GM12891 (cell line): ENCODE data around the gene RNF17. TPM values are rescaled to one million over a fixed set of nuclear protein-coding genes. Genes with fewer than 3 reads are reported as not detected.
A peak's percentile ranks its signal among the peaks of the same experiment; 100 is the strongest.

Experiments used
- DNase-seq: peaks from one replicate; pipeline ENCODE4 v3.0.0; 2011; ENCODE audit warnings: low spot score; ENCODE audit not compliant: insufficient read length
- FAIRE-seq: peaks from 2 replicates; lab custom pipeline; 2011; peaks lifted over from hg19 to GRCh38; lab: Jason Lieb, UNC
- PAX5 ChIP-seq: IDR thresholded peaks from 2 replicates; pipeline ENCODE4 v1.6.1; 2011; ENCODE audit warnings: low read length, moderate library complexity, mild to moderate bottlenecking; ENCODE audit not compliant: insufficient read depth, severe bottlenecking
- POLR2A ChIP-seq: IDR thresholded peaks from 2 replicates; pipeline ENCODE4 v1.6.1; 2011; ENCODE audit warnings: low read depth, low read length, control low read depth
- POLR2AphosphoS5 ChIP-seq: IDR thresholded peaks from 2 replicates; pipeline ENCODE4 v1.6.1; 2011; ENCODE audit warnings: low read depth, low read length, control low read depth
- POU2F2 ChIP-seq: IDR thresholded peaks from 2 replicates; pipeline ENCODE4 v1.6.1; 2011; ENCODE audit warnings: low read depth, mild to moderate bottlenecking, control low read depth, low read length, moderate library complexity
- SPI1 ChIP-seq: IDR thresholded peaks from 2 replicates; pipeline ENCODE4 v1.6.1; 2011; ENCODE audit warnings: low read depth, low read length, control low read depth
- TAF1 ChIP-seq: IDR thresholded peaks from 2 replicates; pipeline ENCODE4 v1.6.1; 2011; ENCODE audit warnings: low read depth, low read length, control low read depth
- polyA plus RNA-seq: library from polyadenylated mRNA; unstranded; fragments of >200 nt; gene quantifications from one replicate; pipeline ENCODE4 v1.2.1, GENCODE V29; 2012; ENCODE audit warnings: low read depth, missing spikeins, inconsistent platforms; ENCODE audit not compliant: missing spikeins

Gene RNF17
- not detected for polyA plus RNA-seq

DNA sequence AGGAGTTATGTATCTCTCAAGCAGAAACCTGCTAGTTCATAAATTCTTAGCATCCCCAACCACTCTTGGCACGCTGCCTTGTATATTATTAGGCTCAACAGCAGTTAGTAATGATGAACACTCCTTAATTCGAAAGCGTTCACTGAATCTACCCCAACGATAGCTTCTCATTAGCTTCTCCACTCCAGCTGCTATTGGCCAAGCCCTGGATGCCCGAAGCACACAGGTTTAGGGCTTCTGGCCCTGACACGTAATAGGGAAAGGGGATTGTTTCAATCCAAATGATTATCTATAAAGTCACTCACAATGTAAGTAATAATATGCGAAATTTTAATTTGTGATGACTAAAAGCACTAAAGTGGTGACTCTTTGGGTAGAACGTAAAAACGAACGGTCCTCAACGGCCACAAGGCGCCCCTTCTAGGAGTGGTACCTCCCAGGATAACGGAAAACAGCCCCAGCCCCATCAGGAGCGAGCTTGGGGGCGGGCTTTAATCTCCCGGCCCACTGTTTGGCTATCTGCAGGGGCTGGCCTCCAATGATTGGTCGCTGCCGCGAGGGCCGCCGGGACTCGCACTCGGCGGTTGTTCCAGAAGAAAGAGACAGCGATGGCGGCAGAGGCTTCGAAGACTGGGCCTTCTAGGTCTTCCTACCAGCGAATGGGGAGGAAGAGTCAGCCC, at the start of gene RNF17:
Gene RNF17, plus strand, starts transcription at position 574 of the 680 bp plus-strand sequence. Its CDS starts 35 bp downstream, at position 609.
- no peak for TF ChIP-seq TAF1
- no peak for TF ChIP-seq PAX5
- no peak for TF ChIP-seq POLR2A
- no peak for TF ChIP-seq SPI1
- no peak for TF ChIP-seq POLR2AphosphoS5
- no peak for TF ChIP-seq POU2F2
- no peak for FAIRE-seq
- no peak for DNase-seq

- DNase-seq (no peak), FAIRE-seq (no peak)
- TF ChIP-seq TAF1 (no peak), SPI1 (no peak), PAX5 (no peak), POLR2A (no peak), POU2F2 (no peak), POLR2AphosphoS5 (no peak)
Measured at GRCh38 chr13:24716011-24716410, 48.0 kb upstream of the RNF17 start.

GRCh38 chr13:24716446-24716845, 47.5 kb upstream of the RNF17 start:
- FAIRE-seq: no peak
- TF ChIP-seq POU2F2: no peak
- no peak for TF ChIP-seq SPI1
- no peak for TF ChIP-seq PAX5
- TF ChIP-seq POLR2A: no peak
- TF ChIP-seq POLR2AphosphoS5: no peak
- no peak for TF ChIP-seq TAF1
- no peak for DNase-seq

DNA sequence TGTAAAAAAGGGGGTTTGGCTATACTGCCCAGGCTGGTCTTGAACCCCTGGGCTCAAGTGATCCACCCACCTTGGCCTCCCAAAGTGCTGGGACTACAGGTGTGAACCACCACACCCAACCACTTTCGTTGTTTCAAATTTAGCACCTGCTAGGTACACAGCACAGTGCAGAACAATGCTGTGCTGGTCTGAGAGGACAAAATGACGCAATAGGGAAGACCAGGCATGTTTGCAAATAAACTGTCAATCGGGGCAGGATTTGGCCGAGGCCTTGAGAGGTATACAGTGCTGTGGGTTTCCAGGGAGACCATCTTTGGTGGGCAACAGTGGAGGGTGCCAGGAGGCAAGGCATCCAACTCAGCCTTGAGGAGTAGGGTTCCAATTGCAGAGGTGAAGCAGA, 46.8 kb upstream of the RNF17 start:
- FAIRE-seq (no peak), DNase-seq (no peak)
- TF ChIP-seq POLR2AphosphoS5 (no peak), POLR2A (no peak), SPI1 (no peak), PAX5 (no peak), TAF1 (no peak), POU2F2 (no peak)

DNA sequence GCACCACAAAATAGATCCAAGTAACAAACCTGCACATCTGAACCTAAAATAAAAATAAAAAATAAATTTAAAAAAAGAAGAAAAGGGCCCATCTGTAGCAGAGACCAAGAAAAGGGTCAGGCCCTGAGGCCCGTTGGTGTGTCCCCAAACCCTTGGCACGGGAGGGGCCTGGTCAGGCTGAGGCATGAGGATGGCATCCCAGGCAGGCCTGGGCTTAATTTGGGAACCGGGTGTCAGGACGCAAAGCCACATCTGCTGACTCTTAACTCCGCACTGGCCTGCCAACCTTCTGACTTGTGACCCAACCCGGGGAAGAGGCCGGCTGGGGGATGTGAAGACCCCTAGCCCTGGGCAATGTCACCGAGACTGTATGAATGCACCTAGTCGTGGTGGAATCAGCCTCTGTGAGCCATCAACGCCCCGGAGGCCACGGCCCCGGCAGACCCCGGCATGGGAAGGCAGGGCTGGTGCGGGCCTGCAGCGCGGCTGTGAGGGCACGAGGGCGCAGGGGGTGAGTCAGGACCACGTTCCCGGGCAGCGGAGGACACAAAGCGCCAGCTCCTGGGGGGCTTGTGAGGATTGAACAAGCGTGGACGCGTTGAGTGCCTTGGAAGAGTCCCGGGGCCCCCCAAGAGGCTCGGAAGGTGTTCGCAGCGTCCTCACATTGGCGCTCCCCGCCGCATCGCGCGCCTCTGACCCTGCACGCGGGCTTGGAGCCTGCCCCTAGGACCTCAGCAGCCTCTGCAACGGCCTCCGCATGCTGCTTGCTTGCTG, 45.6 kb upstream of the RNF17 start:
- DNase-seq (no peak), FAIRE-seq (no peak)
- TF ChIP-seq POLR2AphosphoS5 (no peak), SPI1 (no peak), POLR2A (no peak), TAF1 (no peak), PAX5 (no peak), POU2F2 (no peak)

- DNase-seq (no peak), FAIRE-seq (no peak)
- TF ChIP-seq POLR2AphosphoS5: no peak
- no peak for TF ChIP-seq TAF1
- no peak for TF ChIP-seq POLR2A
Measured at GRCh38 chr13:24719139-24719538, 44.8 kb upstream of the RNF17 start.

DNA sequence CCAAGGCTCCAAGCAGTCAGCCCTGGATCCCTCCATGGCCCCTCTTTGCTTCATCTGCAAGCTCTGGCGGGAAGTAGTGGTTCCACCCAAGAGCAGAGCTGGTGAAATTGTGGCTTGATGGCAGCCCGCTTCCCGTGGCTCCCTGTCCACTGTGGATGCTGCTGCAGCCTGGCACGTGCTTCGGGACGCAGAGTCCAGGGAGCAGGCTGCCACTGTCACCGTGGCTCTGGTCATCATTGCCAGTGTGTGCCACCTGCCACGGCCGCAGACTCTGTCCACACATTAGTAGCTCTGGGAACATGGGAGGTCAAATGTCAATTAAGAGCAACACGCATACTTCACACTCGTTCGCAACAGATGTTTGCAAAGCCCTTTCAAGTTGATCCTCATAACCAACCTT, 40.8 kb upstream of the RNF17 start:
- FAIRE-seq (no peak), DNase-seq (no peak)
- TF ChIP-seq POLR2A (no peak), TAF1 (no peak)

DNA sequence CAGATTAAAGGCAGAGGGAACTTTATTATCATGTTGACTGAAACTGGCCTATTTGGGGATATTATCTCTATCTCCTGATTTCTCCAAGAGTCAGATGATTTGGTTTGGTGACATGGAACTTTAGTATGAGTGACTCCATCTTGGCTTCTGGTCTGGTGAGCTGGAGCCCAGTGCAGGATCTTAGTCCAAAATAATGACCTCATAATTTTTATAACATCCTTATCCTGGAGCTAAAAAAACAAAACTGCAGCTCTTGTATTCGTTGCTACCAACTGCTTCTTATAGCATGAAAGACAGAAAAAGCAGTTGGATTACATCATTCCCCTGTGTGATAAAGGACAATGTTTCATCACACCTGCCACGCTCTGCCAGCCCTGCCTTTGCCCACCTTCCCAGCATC, 39.3 kb upstream of the RNF17 start:
- no peak for DNase-seq

GRCh38 chr13:24725379-24725778, 38.6 kb upstream of the RNF17 start:
- DNase-seq (no peak), FAIRE-seq (no peak)
- TF ChIP-seq SPI1 (peak; percentile 65; the same call in 1 of the 2 replicates), POLR2AphosphoS5 (no peak)

More for the DNA sequence above, 39.3 kb upstream of the RNF17 start:
- no peak for TF ChIP-seq POLR2A
- no peak for TF ChIP-seq PAX5
- TF ChIP-seq SPI1: no peak
- TF ChIP-seq POU2F2: no peak
- TF ChIP-seq TAF1: no peak
- TF ChIP-seq POLR2AphosphoS5: no peak
- no peak for FAIRE-seq

- peak; percentile 75 for DNase-seq
- no peak for TF ChIP-seq TAF1
- TF ChIP-seq PAX5: no peak
- TF ChIP-seq POU2F2: peak; percentile 24; the same call in 1 of the 2 replicates
- peak; percentile 89 for FAIRE-seq
Measured at GRCh38 chr13:24727731-24728601, 36.0 kb upstream of the RNF17 start.
